NCI-H1048 (cell line): Measurements from ENCODE around the gene AMBRA1.

ENCODE experiments used
- DNase-seq: peaks from one replicate; lab custom pipeline; 2025; lab: John Stamatoyannopoulos, UW

AMBRA1 gene

DNA sequence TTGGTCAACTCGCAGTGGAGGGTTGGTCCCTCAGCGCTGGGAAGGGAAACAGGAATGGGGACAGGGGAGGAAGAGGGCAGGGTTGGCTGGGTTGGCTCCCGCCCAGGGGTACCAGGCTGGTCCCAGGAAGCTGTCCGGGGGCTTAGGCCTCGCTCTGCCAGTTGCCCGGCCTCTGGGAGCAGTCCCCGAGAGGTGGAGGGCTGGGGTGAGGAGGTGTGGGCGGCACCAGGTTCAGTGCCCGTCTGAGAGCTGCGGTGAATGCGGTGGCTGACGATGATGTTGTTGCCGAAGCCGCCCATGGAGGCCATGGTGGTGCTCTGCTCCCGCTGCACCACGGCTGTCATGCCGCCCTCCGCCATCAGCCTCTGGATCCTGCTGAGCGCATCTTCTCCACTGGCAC, 196.3 kb downstream of the AMBRA1 start:
- DNase-seq: no peak

GRCh38 chr11:46393759-46394158, 200.1 kb downstream of the AMBRA1 start:
- no peak for DNase-seq

DNA sequence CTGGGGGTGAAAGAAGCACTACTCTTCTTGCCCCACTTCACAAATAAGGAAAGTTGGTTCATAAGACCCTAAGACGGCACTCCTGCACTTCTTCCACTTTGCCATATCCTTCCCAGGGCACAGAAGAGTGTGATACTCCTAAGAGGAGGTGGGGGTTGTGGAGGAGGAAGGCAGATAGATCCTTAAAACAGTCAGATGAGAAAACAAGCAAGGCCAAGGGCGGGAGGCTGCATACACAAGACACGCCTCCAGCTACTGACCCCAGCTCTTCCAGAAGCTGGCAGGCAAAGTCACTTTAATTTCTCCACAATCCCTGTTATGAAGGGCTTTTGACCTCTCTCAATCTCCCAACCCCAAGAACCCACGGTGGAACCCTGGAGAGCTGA, 200.6 kb downstream of the AMBRA1 start:
- no peak for DNase-seq

DNA sequence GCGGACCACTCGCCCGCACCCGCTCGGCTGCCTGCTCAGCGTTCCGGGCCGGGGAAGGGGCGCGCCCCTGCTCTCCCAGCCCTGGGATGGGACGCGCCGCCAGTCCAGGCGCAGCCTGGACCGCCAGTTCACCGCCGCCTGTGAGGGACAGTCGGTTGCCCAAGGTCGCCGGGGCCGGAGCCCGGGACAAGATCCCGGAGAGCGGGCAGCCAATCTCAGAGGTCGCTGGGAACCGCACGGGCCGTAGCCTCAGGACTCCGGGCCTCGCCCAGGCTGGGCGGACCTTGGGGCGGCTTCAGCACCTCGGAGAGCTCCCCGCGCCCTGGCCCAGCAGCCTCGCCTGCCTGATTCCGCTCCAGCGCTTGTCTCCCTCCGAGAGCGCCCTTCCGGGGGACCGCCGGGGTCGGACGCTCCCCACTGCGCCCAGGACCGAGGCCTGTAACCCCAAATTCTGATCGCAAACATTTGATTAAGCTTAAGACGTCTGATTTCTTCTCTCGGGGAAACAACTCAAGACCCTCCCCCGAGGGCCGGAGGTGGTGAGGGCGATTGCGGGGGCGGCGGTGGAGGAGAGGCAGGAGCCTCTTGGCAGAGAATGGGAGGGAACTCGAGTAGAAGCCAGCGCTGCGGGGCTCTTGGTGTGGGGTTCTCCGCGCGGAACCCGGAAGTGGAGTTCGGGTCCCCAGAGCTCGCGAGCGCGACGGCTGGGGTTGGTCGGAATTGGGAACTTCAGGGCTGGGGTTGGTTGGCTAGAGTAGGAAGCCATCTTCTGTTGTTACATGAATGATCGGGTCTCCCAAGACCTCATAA, 201.2 kb downstream of the AMBRA1 start:
- no peak for DNase-seq

- no peak for DNase-seq
These were observed 202.0 kb downstream of the AMBRA1 start, which contains the start of gene CHRM4 for GRCh38 chr11:46391578-46392420. TSS of gene CHRM4 (minus strand) at chr11:46391776. CDS start at chr11:46386557, 5,219 bp downstream.

DNA sequence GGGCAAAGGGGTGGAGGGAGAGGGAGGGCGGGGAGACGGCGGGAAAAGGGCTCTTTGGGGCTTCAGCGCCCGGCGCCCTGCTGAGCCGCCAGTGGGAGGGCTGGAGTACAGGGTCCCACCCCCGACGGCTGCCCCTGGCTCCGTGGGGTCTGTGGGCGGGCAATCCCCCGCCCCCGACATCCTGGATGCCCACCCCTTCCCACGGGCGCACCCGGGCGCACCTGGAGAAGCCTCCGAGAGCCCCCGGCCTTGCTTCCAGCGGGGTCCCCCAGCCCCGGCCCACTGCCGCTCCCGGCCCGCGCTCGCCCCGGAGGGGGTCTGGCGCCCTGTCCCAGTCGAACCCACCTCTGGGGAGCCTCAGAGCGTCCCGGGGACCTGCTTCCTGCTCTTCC, 202.6 kb downstream of the AMBRA1 start:
- no peak for DNase-seq

GRCh38 chr11:46390331-46391171, 203.3 kb downstream of the AMBRA1 start:
- no peak for DNase-seq

GRCh38 chr11:46389450-46390330, 204.1 kb downstream of the AMBRA1 start:
- no peak for DNase-seq

GRCh38 chr11:46388619-46389449, 205.0 kb downstream of the AMBRA1 start:
- no peak for DNase-seq

- DNase-seq: no peak
These were observed 205.8 kb downstream of the AMBRA1 start for GRCh38 chr11:46387919-46388618.

- DNase-seq: no peak
These were observed 206.4 kb downstream of the AMBRA1 start for GRCh38 chr11:46387456-46387855.

DNA sequence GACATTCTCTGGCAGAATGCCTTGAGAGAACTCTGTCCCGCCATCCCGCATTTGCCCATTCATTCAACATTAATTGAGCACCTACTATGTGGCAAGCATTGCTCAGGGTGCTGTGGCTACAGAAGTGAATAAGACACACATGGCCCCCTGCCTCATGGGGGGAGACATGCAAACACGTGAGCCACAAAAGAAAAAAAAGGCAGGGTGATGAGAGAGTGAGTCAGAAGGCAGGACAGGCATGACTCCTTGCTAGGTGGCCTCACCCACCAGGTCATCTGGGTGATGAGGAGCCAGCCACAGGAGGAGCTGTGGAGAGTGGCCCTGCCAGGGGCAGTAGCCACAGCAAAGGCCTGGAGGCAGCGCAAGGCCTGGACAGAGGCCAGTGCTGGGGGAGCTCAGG, 207.1 kb downstream of the AMBRA1 start:
- no peak for DNase-seq

DNA sequence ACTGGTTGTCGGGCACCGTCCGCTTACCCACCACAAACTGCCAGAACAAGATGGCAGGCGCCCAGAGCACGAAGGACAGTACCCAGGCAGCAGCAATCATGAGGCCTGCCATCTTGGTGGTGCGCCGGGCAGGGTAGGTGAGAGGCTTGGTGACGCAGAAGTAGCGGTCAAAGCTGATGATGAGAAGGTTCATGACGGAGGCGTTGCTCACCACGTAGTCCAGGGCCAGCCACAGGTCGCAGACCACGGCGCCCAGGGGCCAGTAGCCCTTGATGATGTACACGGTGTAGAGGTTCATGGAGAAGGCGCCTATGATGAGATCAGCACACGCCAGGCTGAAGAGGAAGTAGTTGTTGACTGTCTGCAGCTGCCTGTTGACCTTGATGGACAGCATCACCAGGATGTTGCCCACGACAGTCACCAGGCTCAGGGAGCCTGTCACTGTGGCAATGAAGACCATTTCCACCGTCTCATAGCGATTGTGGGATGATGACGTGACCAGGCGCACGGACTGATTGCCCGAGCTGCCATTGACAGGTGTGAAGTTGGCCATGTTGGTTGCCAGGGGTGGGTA, 207.7 kb downstream of the AMBRA1 start:
- no peak for DNase-seq

- no peak for DNase-seq
These were observed 208.4 kb downstream of the AMBRA1 start for GRCh38 chr11:46385169-46386004.

GRCh38 chr11:46383974-46384701, 209.7 kb downstream of the AMBRA1 start:
- no peak for DNase-seq

DNA sequence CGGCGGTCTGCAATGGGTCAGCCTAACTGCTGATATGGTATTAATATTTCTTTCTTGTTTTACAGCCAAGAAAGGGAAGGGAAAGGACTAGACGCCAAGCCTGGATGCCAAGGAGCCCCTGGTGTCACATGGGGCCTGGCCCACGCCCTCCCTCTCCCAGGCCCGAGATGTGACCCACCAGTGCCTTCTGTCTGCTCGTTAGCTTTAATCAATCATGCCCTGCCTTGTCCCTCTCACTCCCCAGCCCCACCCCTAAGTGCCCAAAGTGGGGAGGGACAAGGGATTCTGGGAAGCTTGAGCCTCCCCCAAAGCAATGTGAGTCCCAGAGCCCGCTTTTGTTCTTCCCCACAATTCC, 210.4 kb downstream of the AMBRA1 start:
- no peak for DNase-seq

GRCh38 chr11:46382646-46383403, 211.0 kb downstream of the AMBRA1 start:
- DNase-seq: no peak
